Peyer's patch (tissue), 4 donors: ENCODE results near the gene MYEOV. TPM values are rescaled to one million over a fixed set of nuclear protein-coding genes. Genes with fewer than 3 reads are reported as not detected.

Source experiments
- DNase-seq, 3 donors: peaks; one replicate each; pipeline ENCODE4 v3.0.0-alpha.2; 2017 to 2019
- H3K27ac ChIP-seq, 4 donors: fragments of 200-600 bp; sonication (generic); one replicate each; pipeline ENCODE4 v1.5.1; 2016 to 2019
- H3K27me3 ChIP-seq, 2 donors: fragments of 200-600 bp; sonication (generic); one replicate each; pipeline ENCODE4 v1.5.1; 2019
- H3K36me3 ChIP-seq, 3 donors: fragments of 200-600 bp; sonication (generic); one replicate each; pipeline ENCODE4 v1.5.1; 2016 to 2019
- H3K4me1 ChIP-seq, 4 donors: fragments of 200-600 bp; sonication (generic); one replicate each; pipeline ENCODE4 v1.5.1; 2016 to 2019
- H3K4me3 ChIP-seq, 4 donors: fragments of 200-600 bp; sonication (generic); 1 replicate in 3 of 4; 2 replicates in 1 of 4; pipeline ENCODE4 v1.5.1; 2016 to 2019; ENCODE audit warnings: mild to moderate bottlenecking in 1 of 4
- H3K9me3 ChIP-seq, 4 donors: fragments of 200-600 bp; sonication (generic); one replicate each; pipeline ENCODE4 v1.5.1; 2016 to 2019; ENCODE audit warnings: mild to moderate bottlenecking in 1 of 4
- CTCF ChIP-seq, 6 experiments: fragments of 450-650 bp in 4 of 6; fragments of 200-600 bp in 2 of 6; sonication (generic) in 1 of 6; IDR thresholded peaks; one replicate each; pipeline ENCODE4 v1.5.1; 2017 to 2019; ENCODE audit warnings: antibody characterized with exemption in 6 of 6, mild to moderate bottlenecking in 3 of 6, moderate library complexity in 1 of 6
- POLR2A ChIP-seq, 2 donors: fragments of 450-650 bp; IDR thresholded peaks; one replicate each; pipeline ENCODE4 v1.5.1; 2017; ENCODE audit warnings: antibody characterized with exemption in 2 of 2, mild to moderate bottlenecking in 2 of 2, moderate library complexity in 2 of 2
- total RNA-seq, 4 donors: library from RNA; depleted of rRNA; stranded (reverse); fragments of >200 nt; gene quantifications; one replicate each; pipeline ENCODE4 v1.1.0, GENCODE V29; 2016

MYEOV gene
- total RNA-seq, 4 donors from 2014 or later: 0.53 TPM; not detected in 3

- H3K4me3 ChIP-seq: no peak overlapping the region
- no peaks in the 10 kb centered on the region for H3K9me3 ChIP-seq
- no peaks in the 10 kb centered on the region for H3K27me3 ChIP-seq
- no peak overlapping the region for H3K27ac ChIP-seq
- DNase-seq: no peak
- peaks cover 0 to 4% (median 0%) of the 10 kb centered on the region in 4 donors for H3K4me1 ChIP-seq
- TF ChIP-seq CTCF (IDR thresholded peaks at IDR 0.05) (no peak), POLR2A (IDR thresholded peaks at IDR 0.05) (no peak)
- H3K36me3 ChIP-seq: no peaks in the 10 kb centered on the region
These were observed 10.5 kb upstream of the MYEOV start for GRCh38 chr11:69283446-69283845.

GRCh38 chr11:69284081-69284511, 9.9 kb upstream of the MYEOV start:
- H3K9me3 ChIP-seq: no peaks in the 10 kb centered on the region
- no peaks in the 10 kb centered on the region for H3K36me3 ChIP-seq
- H3K27ac ChIP-seq: no peak overlapping the region
- no peaks in the 10 kb centered on the region for H3K27me3 ChIP-seq
- no peak for TF ChIP-seq CTCF (IDR thresholded peaks at IDR 0.05)
- no peak for TF ChIP-seq POLR2A (IDR thresholded peaks at IDR 0.05)
- H3K4me3 ChIP-seq: no peak overlapping the region
- DNase-seq: no peak
- peaks cover 0 to 7% (median 2%) of the 10 kb centered on the region in 4 donors for H3K4me1 ChIP-seq

- Histone ChIP-seq H3K9me3 (no peaks in the 10 kb centered on the region), H3K27ac (no peak overlapping the region), H3K27me3 (no peaks in the 10 kb centered on the region), H3K36me3 (no peaks in the 10 kb centered on the region), H3K4me3 (no peak overlapping the region), H3K4me1 (peaks cover 0 to 8% (median 2%) of the 10 kb centered on the region in 4 donors)
- no peak for TF ChIP-seq CTCF (IDR thresholded peaks at IDR 0.05)
- no peak for TF ChIP-seq POLR2A (IDR thresholded peaks at IDR 0.05)
- DNase-seq: no peak
These were observed 8.9 kb upstream of the MYEOV start for GRCh38 chr11:69285091-69285490.

- no peak for DNase-seq
- TF ChIP-seq CTCF (IDR thresholded peaks at IDR 0.05) (no peak), POLR2A (IDR thresholded peaks at IDR 0.05) (no peak)
- Histone ChIP-seq H3K36me3 (no peaks in the 10 kb centered on the region), H3K4me3 (no peak overlapping the region), H3K4me1 (peaks cover 0 to 11% (median 2%) of the 10 kb centered on the region in 4 donors), H3K27ac (no peak overlapping the region), H3K9me3 (no peaks in the 10 kb centered on the region), H3K27me3 (no peaks in the 10 kb centered on the region)
These were observed 8.2 kb upstream of the MYEOV start for GRCh38 chr11:69285766-69286165.

- Histone ChIP-seq H3K27ac (no peak overlapping the region), H3K4me1 (peaks cover 0 to 12% (median 2%) of the 10 kb centered on the region in 4 donors), H3K27me3 (no peaks in the 10 kb centered on the region), H3K4me3 (no peak overlapping the region), H3K36me3 (no peaks in the 10 kb centered on the region), H3K9me3 (no peaks in the 10 kb centered on the region)
- no peak for TF ChIP-seq POLR2A (IDR thresholded peaks at IDR 0.05)
- TF ChIP-seq CTCF (IDR thresholded peaks at IDR 0.05): no peak
- no peak for DNase-seq
These were observed 7.3 kb upstream of the MYEOV start for GRCh38 chr11:69286374-69287371.
